GM18517 (cell line): Measurements from ENCODE around the gene SUGCT.

Experiments used
- ATAC-seq: cut with Tn5 transposase; IDR thresholded peaks from one replicate; pipeline ENCODE4 v1.9.1; 2021; ENCODE audit warnings: mild to moderate bottlenecking, moderate library complexity; ENCODE audit not compliant: unreplicated experiment

The SUGCT gene

DNA sequence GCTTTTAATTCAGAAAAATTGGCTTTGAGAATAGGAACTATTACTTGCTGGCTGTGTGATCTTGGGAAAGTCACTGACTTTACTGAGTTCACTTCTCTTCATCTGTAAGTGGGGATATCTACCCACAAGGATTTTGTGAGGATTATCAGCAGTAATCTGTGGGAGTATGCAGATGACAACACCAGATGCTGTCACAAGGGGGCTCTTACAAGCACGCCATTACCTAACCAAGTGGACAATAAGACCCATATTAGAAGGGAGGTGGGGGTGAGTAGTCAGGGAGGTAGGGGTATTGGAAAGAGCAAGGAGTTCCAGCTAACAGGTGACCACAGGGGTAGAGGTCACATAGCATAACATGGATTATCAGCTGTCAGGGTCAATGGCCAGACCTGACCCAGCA is 569.4 kb downstream of the SUGCT start:
- no peak for ATAC-seq

DNA sequence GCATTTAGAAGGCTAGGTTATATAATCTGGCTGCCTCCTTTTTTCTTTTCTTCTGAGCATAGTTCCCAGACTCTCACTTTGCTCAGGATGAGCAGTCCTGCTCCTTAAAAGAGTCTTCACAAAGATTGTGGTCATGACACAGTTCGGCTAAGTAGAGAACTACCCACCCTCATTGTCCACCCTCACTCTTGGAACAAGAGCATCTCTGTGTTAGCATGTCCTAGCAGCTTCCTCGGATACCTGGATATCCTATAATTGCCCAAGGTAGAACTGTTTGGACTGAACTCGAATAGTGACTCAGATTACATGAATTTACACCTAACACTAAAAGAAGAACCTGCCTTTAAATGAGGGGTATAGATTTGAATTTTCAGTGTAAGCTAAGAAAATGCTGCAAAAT is 572.0 kb downstream of the SUGCT start:
- ATAC-seq = no peak

DNA sequence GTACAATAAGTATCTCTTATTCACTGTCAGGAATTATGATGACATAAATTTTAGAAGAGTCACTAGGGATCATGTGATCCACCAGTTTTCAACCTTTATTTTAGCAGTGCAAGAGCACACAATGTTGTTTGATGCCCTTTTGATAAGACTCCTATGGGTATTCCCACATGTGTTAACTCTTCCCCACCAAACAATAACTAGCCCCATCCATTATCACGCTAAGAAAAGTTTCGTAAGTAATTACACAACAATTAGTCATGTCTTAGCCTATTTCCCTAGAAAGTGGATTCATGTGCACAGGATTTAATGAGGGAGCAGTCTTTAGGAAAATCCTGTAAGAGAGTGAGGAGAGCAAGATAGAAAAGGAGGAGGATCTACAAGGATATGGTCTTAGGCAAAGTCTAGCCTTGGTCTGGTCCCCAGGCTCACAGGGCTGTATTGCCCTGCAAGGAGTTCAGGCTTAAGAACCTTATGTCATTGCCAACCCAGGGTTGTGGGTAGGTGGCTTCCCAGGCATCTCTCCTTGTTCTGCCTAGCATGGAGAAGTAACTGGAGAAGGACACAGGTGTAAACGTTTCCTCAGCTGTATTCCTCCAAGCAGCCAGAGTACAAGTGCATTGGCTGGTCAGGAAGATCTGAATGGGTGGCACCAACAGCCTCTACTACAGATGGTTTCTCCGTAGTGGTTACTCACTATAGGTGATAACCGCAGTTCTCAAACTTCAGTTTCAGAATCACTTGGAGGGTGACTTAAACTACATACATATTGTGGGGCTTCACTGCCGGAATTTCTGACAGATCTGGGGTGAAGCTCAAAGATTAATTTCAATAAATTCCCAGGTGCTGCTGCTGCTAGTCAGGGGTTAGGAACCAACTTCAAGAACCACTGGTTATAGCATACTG is 574.5 kb downstream of the SUGCT start:
- no peak for ATAC-seq

DNA sequence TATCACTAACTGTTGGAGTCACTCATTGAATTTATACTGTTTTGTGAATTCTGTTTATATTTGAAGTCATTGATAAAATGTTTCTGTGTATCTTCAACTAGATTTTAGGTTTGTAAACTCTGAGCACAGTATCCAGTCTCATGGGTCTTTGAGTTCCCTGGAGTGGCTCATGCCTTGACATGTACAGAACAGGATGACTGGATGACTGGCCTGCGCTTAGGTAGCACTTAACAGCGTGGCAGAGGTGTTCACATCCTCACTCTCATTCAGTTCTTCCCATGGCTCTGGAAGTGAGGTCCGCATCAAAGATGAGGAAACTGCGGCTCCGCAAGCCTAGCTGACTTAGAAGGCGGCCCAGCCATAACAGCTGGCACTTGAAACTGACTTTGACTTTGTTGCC is 576.9 kb downstream of the SUGCT start:
- ATAC-seq = no peak

DNA sequence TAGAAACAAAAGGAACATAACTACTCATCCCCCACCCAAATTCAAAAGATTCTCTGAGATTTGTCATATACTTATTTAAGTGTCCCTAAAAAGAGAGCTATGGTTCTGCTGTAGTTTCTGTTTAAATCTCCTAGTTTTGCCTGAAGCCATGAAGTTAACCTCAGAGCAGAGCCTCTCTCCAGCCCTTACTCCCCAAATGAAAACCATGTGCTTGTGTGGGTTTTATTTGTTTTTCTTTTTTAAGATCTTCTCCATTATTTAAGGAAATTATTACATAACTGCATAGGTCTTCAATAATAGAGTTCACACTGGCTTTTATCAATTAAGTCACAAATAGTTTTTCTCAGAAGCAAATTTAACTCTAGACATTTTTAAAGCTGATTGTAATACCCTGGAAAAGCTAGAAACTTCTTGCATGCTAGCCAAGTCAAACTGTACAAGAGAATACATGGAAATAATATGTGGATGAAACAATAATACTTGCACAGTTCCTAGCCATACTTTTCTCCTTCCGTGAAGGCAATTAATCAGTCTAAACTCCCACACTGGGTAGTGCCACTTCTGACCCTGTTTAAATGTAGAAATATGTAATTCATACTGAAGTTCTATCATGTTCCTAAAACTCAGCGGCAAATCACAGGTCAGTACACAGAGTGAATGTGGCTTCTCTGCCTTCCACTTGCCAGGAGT is 579.7 kb downstream of the SUGCT start:
- no peak for ATAC-seq

DNA sequence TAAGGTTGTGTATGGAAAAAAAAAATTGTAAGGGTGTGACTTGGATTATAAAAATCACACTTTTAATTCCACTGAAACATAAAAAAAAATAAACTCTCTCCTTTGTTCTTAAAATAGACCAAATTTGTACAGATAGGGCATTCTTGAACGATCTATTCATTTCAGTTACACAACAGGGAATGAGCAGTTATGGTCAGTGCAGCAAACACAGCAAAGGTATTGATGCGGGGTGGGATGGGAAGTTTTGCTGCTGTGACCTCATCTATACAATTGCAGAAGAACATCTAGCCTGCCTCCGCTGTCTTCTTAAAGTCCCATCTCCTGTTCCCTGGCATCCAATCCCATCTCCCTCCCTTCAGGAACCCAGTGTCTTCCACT is 580.2 kb downstream of the SUGCT start:
- ATAC-seq = no peak

DNA sequence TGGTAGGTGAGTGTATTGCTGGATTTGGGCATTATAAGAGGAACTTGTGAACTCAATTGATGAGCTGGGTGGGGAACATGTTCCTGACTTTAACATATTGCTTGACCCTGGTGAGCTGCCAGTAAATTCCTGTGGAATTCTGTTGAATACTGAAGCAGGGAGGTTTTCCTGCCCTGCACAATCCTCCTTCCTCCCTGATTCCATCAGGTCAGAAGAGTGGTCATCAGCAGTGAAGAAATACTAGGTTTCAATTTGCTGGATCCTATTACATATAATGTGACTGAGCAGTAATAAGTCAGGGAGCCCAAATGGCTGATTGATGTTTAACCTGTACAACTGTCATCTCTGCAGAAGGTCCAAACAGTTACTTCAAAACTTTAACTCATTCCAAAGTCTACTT is 581.2 kb downstream of the SUGCT start:
- no peak for ATAC-seq

DNA sequence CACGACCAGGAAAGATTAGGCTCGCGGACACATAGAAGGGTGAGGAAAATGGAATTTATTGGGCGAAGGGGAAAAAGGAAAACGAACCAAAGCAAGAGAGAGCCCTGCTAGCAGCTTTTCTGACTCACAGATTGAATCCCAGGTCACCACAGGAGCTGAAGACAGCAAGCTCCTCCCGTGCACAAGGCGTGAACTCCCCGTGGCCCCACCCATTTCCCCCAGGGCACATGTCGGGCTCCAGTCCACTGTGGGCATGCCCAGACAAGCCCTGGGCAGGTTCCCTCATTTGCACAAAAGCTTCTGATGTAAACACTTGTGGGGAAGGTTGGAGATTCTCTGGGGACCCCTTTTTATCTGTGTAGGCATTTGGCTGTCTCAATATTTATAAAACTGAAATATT is 582.4 kb downstream of the SUGCT start:
- peak; percentile 71 for ATAC-seq

DNA sequence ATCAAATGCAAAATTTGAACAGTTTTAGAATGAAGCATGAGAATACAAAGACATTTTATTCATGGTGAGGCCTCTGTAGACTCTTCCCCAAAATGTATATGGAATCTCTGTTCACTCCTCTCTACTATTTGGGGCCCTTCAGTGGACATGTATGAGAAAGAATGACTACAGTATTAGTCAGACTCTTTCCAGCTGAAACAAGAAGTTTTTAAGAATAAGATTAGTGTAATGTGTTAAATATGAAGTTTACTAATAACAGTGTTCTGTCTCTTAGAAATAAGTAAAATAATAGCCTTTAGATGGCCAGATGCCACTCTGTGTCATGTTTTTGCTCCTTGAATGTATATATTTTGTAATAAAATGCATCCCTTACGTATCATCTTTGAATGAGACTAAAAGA is 585.6 kb downstream of the SUGCT start:
- no peak for ATAC-seq

DNA sequence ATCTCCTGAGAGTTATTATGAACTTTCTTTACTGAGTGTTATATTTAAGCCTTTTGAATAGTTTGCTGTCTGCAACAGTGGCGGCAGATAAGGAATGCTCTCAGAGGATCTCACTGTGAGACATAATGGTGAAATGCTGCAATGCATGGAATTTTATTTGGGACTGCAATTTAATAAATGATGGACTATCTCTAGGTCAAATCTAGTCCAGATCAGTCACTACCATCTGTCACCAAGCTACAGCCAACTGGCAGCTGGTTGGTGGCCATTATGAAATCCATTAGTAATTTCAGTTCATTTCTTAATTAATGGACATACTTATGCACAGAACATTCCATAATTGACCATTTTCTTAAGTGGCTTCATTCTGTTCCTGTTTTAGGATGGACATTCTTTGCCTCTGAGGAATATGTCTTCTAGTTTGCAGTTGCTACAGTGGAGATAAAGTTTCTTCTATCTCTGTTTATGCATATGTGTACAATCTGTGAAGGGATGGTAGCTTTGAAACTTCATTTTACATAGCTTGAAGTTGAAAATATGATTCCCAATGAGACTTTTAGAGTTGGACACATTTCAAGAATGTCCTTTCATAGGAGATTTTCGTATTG is 586.6 kb downstream of the SUGCT start:
- ATAC-seq = no peak

DNA sequence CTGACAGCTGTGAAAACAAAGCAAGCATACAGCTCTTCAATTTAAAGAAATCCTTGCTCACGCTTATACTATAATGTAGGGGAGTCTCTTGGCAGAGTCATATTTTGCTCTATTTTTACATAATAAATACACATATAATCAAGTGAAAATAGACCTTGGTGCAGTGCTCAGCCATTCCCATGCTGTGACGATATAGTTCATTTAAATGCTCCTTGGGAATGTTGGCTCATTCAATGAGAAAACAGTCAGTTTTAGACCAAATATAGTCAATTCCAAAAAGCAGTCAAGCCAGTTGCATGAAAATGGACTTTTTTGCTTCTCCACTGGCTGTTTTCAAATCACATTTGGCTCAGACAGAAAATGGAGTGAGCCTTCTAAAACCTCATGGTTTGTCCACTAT is 587.4 kb downstream of the SUGCT start:
- ATAC-seq = no peak

DNA sequence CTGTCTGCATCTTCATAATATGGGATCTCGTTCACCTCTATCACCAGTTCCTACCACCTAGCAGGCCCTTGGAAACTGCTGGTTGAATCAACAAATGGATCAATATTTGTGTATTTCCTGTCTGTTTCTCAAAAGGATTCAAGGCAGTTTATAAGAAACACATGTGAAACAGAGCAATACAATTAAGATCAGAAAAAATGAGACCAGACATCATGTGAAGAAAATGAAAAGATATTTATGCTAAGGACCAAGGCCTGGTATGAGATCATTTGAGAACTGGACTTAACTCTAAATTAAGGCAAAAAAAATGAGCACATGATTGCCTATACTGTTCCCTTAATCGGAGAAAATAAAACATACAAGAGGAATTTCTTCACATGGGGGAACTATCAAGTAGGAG is 589.0 kb downstream of the SUGCT start:
- ATAC-seq = no peak

DNA sequence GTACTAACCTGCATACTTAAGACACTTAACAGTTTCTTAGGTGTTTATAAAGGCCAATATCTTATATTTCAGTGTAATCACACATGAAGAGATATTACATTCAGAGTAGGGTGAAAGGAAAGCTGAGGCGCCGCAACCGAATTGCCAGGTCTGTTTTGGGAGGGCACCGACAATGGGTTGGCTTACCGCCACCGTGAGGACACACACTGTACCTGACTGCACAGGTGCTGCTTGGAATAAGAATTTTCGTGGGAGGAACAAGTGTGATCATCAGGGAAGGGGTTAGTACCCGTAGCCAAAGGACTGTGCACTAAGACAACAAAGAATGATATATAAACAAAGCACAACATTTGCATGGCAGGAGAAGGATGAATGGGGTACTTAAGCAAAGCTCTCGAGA is 591.8 kb downstream of the SUGCT start:
- ATAC-seq = no peak

DNA sequence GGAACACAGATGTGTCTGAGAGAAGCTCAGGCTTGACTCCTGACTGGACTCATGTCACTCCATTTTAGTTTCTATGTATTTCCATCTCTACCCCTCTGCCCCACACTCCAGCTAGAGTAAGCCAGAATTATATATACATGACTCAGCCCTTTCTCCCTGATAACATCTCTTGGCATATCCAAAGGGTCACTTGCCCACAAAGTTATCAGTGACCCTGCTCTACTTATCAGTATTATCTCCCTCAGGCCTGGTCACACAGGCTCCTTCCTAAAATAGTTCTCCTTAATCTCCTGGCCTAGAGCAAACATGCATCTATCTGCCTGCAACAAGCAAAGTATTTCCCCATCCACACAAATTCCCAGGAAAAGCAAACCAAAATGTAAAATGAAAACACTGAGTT is 598.3 kb downstream of the SUGCT start:
- no peak for ATAC-seq

DNA sequence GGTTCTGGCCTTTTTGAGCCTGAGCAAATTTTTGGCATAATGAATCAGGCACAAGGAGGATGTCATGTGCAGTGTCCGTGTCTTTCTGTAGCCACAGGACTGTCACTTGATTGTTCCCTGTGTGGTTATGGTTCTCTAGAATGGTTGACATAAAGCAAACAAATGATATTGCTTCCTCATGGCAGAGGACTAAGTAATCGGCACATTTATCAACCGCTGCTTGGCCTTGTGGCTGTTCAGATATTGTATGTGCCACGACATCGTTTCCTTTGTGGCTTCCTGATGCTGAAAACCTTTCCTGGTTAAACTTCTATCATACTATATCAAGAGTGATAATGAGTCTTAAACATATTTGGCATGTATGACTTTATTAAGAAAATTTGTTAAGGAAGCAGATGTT is 598.8 kb downstream of the SUGCT start:
- ATAC-seq = no peak

DNA sequence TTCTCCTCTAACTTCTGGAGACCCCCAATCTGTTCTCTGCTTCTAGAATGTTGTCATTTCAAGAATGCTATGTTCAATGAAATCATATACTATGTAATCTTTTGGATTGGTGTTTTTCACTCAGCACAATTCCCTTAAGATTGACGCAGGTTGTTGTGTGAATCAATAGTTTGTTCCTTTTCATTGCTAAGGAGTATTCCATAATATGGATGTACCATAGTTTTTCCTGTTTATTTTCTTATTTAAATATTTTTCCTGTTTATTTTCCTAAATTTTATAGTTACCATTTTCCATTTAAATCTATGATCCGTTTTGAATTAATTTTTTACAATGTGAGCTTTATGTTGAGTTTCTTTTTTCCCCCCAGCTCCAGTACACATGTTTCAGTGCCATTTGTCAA is 604.5 kb downstream of the SUGCT start:
- ATAC-seq = no peak

DNA sequence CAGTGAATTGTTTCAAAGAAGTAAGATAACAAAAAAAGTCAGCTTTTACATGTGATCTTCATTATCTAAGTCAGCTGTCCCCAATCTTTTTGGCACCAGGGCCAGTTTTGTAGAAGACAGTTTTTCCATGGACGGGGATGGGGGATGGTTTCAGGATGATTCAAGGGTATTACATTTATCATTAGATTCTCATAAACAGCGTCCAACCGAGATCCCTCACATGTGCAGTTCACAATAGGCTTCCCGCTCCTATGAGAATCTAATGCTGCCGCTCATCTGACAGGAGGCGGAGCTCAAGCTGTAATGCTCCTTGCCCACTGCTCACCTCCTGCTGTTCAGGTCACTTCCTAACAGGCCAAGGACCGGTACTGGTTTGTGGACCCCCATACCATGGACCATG is 607.5 kb downstream of the SUGCT start:
- no peak for ATAC-seq

DNA sequence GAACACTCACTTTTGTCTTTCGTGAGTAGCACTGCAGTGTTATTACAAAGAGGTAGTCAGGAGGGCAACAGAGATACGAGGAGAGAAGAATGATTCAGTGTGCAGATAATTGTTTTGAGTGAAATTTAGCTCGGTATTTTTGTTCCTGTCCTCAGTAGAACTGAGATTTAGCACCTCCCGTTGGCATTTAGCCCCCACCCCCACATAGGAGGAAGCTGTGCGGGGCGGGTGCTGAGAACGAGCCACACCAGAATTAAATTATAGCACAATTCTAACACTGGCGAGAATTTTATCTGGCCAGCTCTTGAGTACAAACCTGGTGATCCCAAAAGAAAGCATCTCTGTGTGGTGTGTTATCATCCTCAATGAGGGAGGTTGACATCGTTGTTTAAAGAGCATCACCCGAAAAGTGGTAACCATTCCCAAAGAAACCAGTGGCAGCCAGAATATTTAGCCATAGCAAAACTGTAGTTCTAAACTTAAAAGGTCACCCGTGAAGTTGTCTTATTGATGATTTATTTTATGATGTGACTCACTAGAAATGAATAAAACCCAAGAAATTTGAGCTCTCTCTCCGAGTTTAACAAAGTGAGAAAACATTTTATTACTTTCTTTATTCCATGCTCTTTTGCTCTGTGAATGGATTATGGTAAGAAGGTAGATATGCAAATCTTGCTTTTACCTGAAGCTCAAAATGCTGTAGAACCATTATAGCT is 612.2 kb downstream of the SUGCT start:
- ATAC-seq = no peak

DNA sequence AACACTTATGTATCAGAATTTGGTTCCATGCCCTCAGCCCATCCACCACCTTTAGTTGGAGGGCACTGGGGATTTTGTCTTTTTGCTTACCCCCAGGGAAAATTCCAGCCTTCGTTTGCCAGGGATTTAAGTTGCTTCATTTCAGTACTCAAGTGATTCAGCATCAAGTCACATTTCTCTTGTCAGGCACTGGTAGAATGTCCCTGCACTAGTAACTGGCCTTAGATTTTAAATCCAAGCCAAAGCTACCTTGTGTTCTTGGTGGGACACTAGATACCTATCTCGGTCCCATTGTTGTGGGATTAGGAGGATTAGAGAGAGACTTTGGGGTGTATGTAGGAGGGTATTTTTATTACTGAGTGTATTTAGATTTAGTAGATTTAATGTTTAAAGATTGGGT is 613.1 kb downstream of the SUGCT start:
- no peak for ATAC-seq

DNA sequence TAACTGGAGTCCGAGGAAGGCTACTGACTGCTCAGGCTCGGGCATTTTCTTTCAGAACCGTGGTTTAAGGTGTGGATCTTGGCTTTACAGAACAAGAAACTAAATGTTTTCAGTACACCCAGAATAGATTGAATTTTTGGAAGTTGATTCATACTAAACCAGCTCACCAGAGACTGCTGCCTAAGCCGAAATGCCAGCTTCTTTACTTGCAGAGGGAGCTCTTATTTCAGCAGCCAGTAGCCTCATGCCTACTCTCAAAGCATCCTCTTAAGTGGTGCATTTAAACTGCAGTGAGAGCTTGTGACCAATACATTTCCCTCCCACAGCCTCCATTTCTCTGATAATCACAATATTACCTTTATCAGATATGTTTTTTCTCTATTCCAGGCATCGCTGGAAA is 615.1 kb downstream of the SUGCT start:
- no peak for ATAC-seq

DNA sequence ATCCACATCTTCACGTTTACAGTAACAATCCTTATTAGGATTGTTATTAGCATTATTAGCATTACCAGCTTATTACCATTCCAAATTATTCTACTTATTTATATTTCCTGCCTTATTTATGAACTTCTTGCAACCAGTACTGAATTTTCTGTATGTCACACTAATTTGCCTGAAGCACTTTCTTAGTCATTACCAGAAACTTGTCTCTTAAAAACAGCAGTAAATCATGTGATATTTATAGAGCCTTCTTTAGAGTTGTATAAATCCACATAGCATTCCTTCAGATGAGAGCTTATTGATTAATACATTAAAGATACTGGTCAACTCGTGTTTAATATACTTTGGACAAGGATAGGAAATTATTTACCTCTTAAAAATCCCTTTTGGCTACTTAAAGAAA is 618.6 kb downstream of the SUGCT start:
- no peak for ATAC-seq
